Chondrocyte (in vitro differentiated cells): ENCODE measurements around the gene AFF2. TPM values are rescaled to one million over a fixed set of nuclear protein-coding genes. Genes with fewer than 3 reads are reported as not detected.

Source experiments
- DNase-seq: peaks from one replicate; pipeline ENCODE4 v3.0.0; 2021; ENCODE audit warnings: mixed read lengths, low spot score
- H3K27ac Mint-ChIP-seq: one replicate; pipeline ENCODE4 v1.8.0; 2021; ENCODE audit warnings: mild to moderate bottlenecking, moderate library complexity, mixed read lengths; ENCODE audit not compliant: unreplicated experiment
- H3K27me3 Mint-ChIP-seq: 2 replicates; pipeline ENCODE4 v1.8.0; 2021; ENCODE audit warnings: low read depth, mixed read lengths
- H3K36me3 Mint-ChIP-seq: 2 replicates; pipeline ENCODE4 v1.8.0; 2021; ENCODE audit warnings: low read depth, mixed read lengths
- H3K4me1 Mint-ChIP-seq: 2 replicates; pipeline ENCODE4 v1.8.0; 2021; ENCODE audit warnings: low read depth, mild to moderate bottlenecking, mixed read lengths
- H3K4me3 Mint-ChIP-seq: one replicate; pipeline ENCODE4 v1.8.0; 2021; ENCODE audit warnings: mild to moderate bottlenecking, moderate library complexity, mixed read lengths; ENCODE audit not compliant: unreplicated experiment
- H3K9me3 Mint-ChIP-seq: 2 replicates; pipeline ENCODE4 v1.8.0; 2021; ENCODE audit warnings: low read depth, mixed read lengths
- CTCF ChIP-seq: fragments of 200-600 bp; sonication (generic); IDR thresholded peaks from 2 replicates; pipeline ENCODE4 v1.5.0; 2021; ENCODE audit warnings: antibody characterized with exemption, mild to moderate bottlenecking, moderate library complexity
- total RNA-seq: library from RNA; stranded (reverse); gene quantifications from 3 replicates; pipeline ENCODE4 v1.2.1, GENCODE V29; 2021

The AFF2 gene
- total RNA-seq, 1 donor from 2014 or later = 22.4 TPM

- peaks cover 8% of the 10 kb centered on the region for H3K9me3 Mint-ChIP-seq
- H3K4me1 Mint-ChIP-seq = peaks cover 13% of the 10 kb centered on the region
- no peak overlapping the region for H3K4me3 Mint-ChIP-seq
- H3K27me3 Mint-ChIP-seq = no peaks in the 10 kb centered on the region
- no peaks in the 10 kb centered on the region for H3K36me3 Mint-ChIP-seq
- TF ChIP-seq CTCF = no peak
- H3K27ac Mint-ChIP-seq = no peak overlapping the region
- no peak for DNase-seq
Measured at GRCh38 chrX:148815218-148815961, 315.0 kb downstream of the AFF2 start.

GRCh38 chrX:148823986-148824385 lies 323.6 kb downstream of the AFF2 start:
- H3K27me3 Mint-ChIP-seq = no peaks in the 10 kb centered on the region
- TF ChIP-seq CTCF = no peak
- H3K9me3 Mint-ChIP-seq = peaks cover 11% of the 10 kb centered on the region
- H3K27ac Mint-ChIP-seq = no peak overlapping the region
- DNase-seq = no peak
- H3K4me3 Mint-ChIP-seq = no peak overlapping the region
- no peaks in the 10 kb centered on the region for H3K4me1 Mint-ChIP-seq
- no peaks in the 10 kb centered on the region for H3K36me3 Mint-ChIP-seq

GRCh38 chrX:148825696-148826095 lies 325.3 kb downstream of the AFF2 start:
- no peak for TF ChIP-seq CTCF
- H3K36me3 Mint-ChIP-seq = no peaks in the 10 kb centered on the region
- no peaks in the 10 kb centered on the region for H3K27me3 Mint-ChIP-seq
- H3K27ac Mint-ChIP-seq = no peak overlapping the region
- DNase-seq = no peak
- peaks cover 26% of the 10 kb centered on the region for H3K9me3 Mint-ChIP-seq
- no peak overlapping the region for H3K4me3 Mint-ChIP-seq
- H3K4me1 Mint-ChIP-seq = no peaks in the 10 kb centered on the region

GRCh38 chrX:148836741-148837140 lies 336.3 kb downstream of the AFF2 start:
- H3K27ac Mint-ChIP-seq = no peak overlapping the region
- H3K36me3 Mint-ChIP-seq = no peaks in the 10 kb centered on the region

GRCh38 chrX:148850631-148851030 lies 350.2 kb downstream of the AFF2 start:
- no peak for TF ChIP-seq CTCF
- DNase-seq = no peak
- Mint-ChIP-seq H3K36me3 (no peaks in the 10 kb centered on the region), H3K9me3 (peaks cover 5% of the 10 kb centered on the region), H3K27ac (no peak overlapping the region), H3K4me3 (no peak overlapping the region), H3K27me3 (no peaks in the 10 kb centered on the region), H3K4me1 (peaks cover 16% of the 10 kb centered on the region)

More at GRCh38 chrX:148836741-148837140, 336.3 kb downstream of the AFF2 start:
- DNase-seq = no peak
- Mint-ChIP-seq H3K9me3 (peaks cover 8% of the 10 kb centered on the region), H3K27me3 (no peaks in the 10 kb centered on the region), H3K4me3 (no peak overlapping the region), H3K4me1 (no peaks in the 10 kb centered on the region)
- no peak for TF ChIP-seq CTCF
